Duodenal mucosa (tissue), 2 donors: ENCODE data around the gene TBC1D7.
"Not testable (repeated sequence)": the region's sequence is repeated elsewhere in the genome, so short reads cannot be mapped to it uniquely, and the experiment has no call there.

Experiments used
- H3K27ac ChIP-seq: one replicate; pipeline ENCODE4 v1.7.0; 2013; ENCODE audit warnings: low read depth, low read length
- H3K27me3 ChIP-seq, 2 donors: one replicate each; pipeline ENCODE4 v1.7.0; 2013; ENCODE audit warnings: low read length in 2 of 2, control low read depth in 1 of 2; ENCODE audit not compliant: insufficient read depth in 2 of 2, control insufficient read depth in 1 of 2
- H3K36me3 ChIP-seq, 2 donors: one replicate each; pipeline ENCODE4 v1.7.0; 2013; ENCODE audit warnings: low read length in 2 of 2, control low read depth in 1 of 2; ENCODE audit not compliant: insufficient read depth in 2 of 2, control insufficient read depth in 1 of 2
- H3K4me1 ChIP-seq, 2 donors: one replicate each; pipeline ENCODE4 v1.7.0; 2013; ENCODE audit warnings: low read length in 2 of 2, control low read depth in 1 of 2; ENCODE audit not compliant: insufficient read depth in 2 of 2, control insufficient read depth in 1 of 2
- H3K4me3 ChIP-seq, 2 donors: one replicate each; pipeline ENCODE4 v1.7.0; 2013; ENCODE audit warnings: low read length in 2 of 2, low read depth in 1 of 2
- H3K9ac ChIP-seq, 2 donors: one replicate each; pipeline ENCODE4 v1.7.0; 2013; ENCODE audit warnings: low read length in 2 of 2, low read depth in 1 of 2
- H3K9me3 ChIP-seq, 2 donors: one replicate each; pipeline ENCODE4 v1.7.0; 2013; ENCODE audit warnings: low read length in 2 of 2, control low read depth in 1 of 2; ENCODE audit not compliant: control insufficient read depth in 1 of 2

Gene TBC1D7

GRCh38 chr6:13342414-13343019 is 14.2 kb upstream of the TBC1D7 start:
- H3K36me3 ChIP-seq = no peaks in the 10 kb centered on the region
- no peaks in the 10 kb centered on the region for H3K27me3 ChIP-seq
- no peak overlapping the region for H3K4me3 ChIP-seq
- no peaks in the 10 kb centered on the region for H3K4me1 ChIP-seq
- H3K27ac ChIP-seq = no peak overlapping the region
- H3K9ac ChIP-seq = no peak overlapping the region
- no peaks in the 10 kb centered on the region for H3K9me3 ChIP-seq

GRCh38 chr6:13339863-13340630 is 11.7 kb upstream of the TBC1D7 start:
- Histone ChIP-seq H3K36me3 (no peaks in the 10 kb centered on the region), H3K27ac (no peak overlapping the region), H3K27me3 (no peaks in the 10 kb centered on the region), H3K9me3 (no peaks in the 10 kb centered on the region), H3K4me3 (no peak overlapping the region), H3K4me1 (no peaks in the 10 kb centered on the region), H3K9ac (no peak overlapping the region)

GRCh38 chr6:13338038-13338437 is 9.7 kb upstream of the TBC1D7 start:
- no peak overlapping the region for H3K27ac ChIP-seq
- no peaks in the 10 kb centered on the region for H3K36me3 ChIP-seq
- H3K9ac ChIP-seq = no peak overlapping the region

GRCh38 chr6:13336553-13336952 is 8.2 kb upstream of the TBC1D7 start:
- Histone ChIP-seq H3K9ac (no peak overlapping the region), H3K27ac (no peak overlapping the region), H3K4me3 (no peak overlapping the region), H3K9me3 (no peaks in the 10 kb centered on the region), H3K27me3 (no peaks in the 10 kb centered on the region), H3K4me1 (no peaks in the 10 kb centered on the region), H3K36me3 (no peaks in the 10 kb centered on the region)

More at GRCh38 chr6:13338038-13338437, 9.7 kb upstream of the TBC1D7 start:
- H3K4me1 ChIP-seq = no peaks in the 10 kb centered on the region
- no peak overlapping the region for H3K4me3 ChIP-seq
- H3K9me3 ChIP-seq = no peaks in the 10 kb centered on the region
- no peaks in the 10 kb centered on the region for H3K27me3 ChIP-seq

- no peak overlapping the region for H3K27ac ChIP-seq
- H3K9me3 ChIP-seq = no peaks in the 10 kb centered on the region
- no peaks in the 10 kb centered on the region for H3K36me3 ChIP-seq
- no peak overlapping the region for H3K9ac ChIP-seq
- no peaks in the 10 kb centered on the region for H3K4me1 ChIP-seq
- no peaks in the 10 kb centered on the region for H3K27me3 ChIP-seq
- H3K4me3 ChIP-seq = no peak overlapping the region
Measured at GRCh38 chr6:13334953-13335352, 6.6 kb upstream of the TBC1D7 start.

- H3K36me3 ChIP-seq = no peaks in the 10 kb centered on the region
- H3K27me3 ChIP-seq = no peaks in the 10 kb centered on the region
- peaks cover 9 to 11% of the 10 kb centered on the region in 2 donors for H3K4me1 ChIP-seq
- no peak overlapping the region for H3K27ac ChIP-seq
- no peak overlapping the region for H3K4me3 ChIP-seq
- no peaks in the 10 kb centered on the region for H3K9me3 ChIP-seq
- no peak overlapping the region for H3K9ac ChIP-seq
Measured at GRCh38 chr6:13332349-13332706, 4.0 kb upstream of the TBC1D7 start.

- Histone ChIP-seq H3K4me3 (no peak overlapping the region), H3K27ac (no peak overlapping the region), H3K9me3 (no peaks in the 10 kb centered on the region), H3K4me1 (peaks cover 9 to 17% of the 10 kb centered on the region in 2 donors), H3K27me3 (no peaks in the 10 kb centered on the region), H3K9ac (peak overlapping the region in 1 of 2 donors; percentile 20), H3K36me3 (no peaks in the 10 kb centered on the region)
Measured at GRCh38 chr6:13331516-13332348, 3.4 kb upstream of the TBC1D7 start.

GRCh38 chr6:13328875-13329183 is 492 bp upstream of the TBC1D7 start:
- peak overlapping the region; percentile 88 to 95 for H3K9ac ChIP-seq
- H3K27me3 ChIP-seq = no peaks in the 10 kb centered on the region
- no peaks in the 10 kb centered on the region for H3K9me3 ChIP-seq
- peaks cover 9 to 18% of the 10 kb centered on the region in 2 donors for H3K4me1 ChIP-seq
- peaks cover 5 to 14% of the 10 kb centered on the region in 2 donors for H3K36me3 ChIP-seq
- peak overlapping the region; percentile 89 to 96 for H3K4me3 ChIP-seq
- H3K27ac ChIP-seq = peak overlapping the region; percentile 77

- Histone ChIP-seq H3K27ac (peak overlapping the region; percentile 90), H3K9ac (peak overlapping the region; percentile 87 to 88)
Measured at GRCh38 chr6:13327691-13328075, 654 bp downstream of the TBC1D7 start.

GRCh38 chr6:13326031-13326586 is 2.2 kb downstream of the TBC1D7 start:
- H3K9me3 ChIP-seq, H3K9ac ChIP-seq, H3K27me3 ChIP-seq, H3K27ac ChIP-seq, H3K4me3 ChIP-seq: not testable (repeated sequence)
- Histone ChIP-seq H3K4me1 (peaks cover 9 to 18% of the 10 kb centered on the region in 2 donors), H3K36me3 (peaks cover 7 to 35% of the 10 kb centered on the region in 2 donors)

More at GRCh38 chr6:13327691-13328075, 654 bp downstream of the TBC1D7 start:
- Histone ChIP-seq H3K4me1 (peaks cover 9 to 18% of the 10 kb centered on the region in 2 donors), H3K27me3 (no peaks in the 10 kb centered on the region), H3K9me3 (no peaks in the 10 kb centered on the region), H3K36me3 (peaks cover 7 to 22% of the 10 kb centered on the region in 2 donors), H3K4me3 (peak overlapping the region; percentile 89 to 96)
